CD4-positive, alpha-beta T cell (primary cell): ENCODE results near the gene ILKAP. TPM values are rescaled to one million over a fixed set of nuclear protein-coding genes. Genes with fewer than 3 reads are reported as not detected.
A peak's percentile ranks its signal among the peaks of the same experiment; 100 is the strongest.

ENCODE experiments used
- ATAC-seq: fragments of 200-7000 bp; cut with Tn5 transposase; one replicate; pipeline ENCODE4 v1.10.0; 2022; ENCODE audit warnings: mild to moderate bottlenecking; ENCODE audit not compliant: poor library complexity
- CTCF ChIA-PET: fragments of 350-600 bp; sonication (Branson Sonifier 250); formaldehyde crosslinking; loops from one replicate; lab custom pipeline; 2021; ENCODE audit warnings: antibody characterized with exemption, inconsistent platforms; lab: Charles Lee
- POLR2A ChIA-PET: fragments of 350-600 bp; sonication (Branson Sonifier 250); formaldehyde crosslinking; loops from one replicate; lab custom pipeline; 2021; ENCODE audit warnings: antibody characterized with exemption, inconsistent platforms; lab: Charles Lee
- DNase-seq, 14 experiments: peaks; one replicate each; pipeline ENCODE4 v3.0.0-alpha.2; 2013 to 2020; ENCODE audit warnings: mixed read lengths in 2 of 14
- H3K27ac ChIP-seq, 2 donors: one replicate each; pipeline versions ENCODE4 v1.5.1 to v1.7.0; 2013; ENCODE audit warnings: low read length in 2 of 2, low read depth in 1 of 2, mild to moderate bottlenecking in 1 of 2
- H3K27me3 ChIP-seq, 2 experiments: 1 replicate in 1 of 2; 2 replicates in 1 of 2; pipeline versions ENCODE4 v1.6.1 to v1.7.0; 2013; ENCODE audit warnings: low read length in 2 of 2, control low read depth in 1 of 2, mild to moderate bottlenecking in 1 of 2, moderate library complexity in 1 of 2; ENCODE audit not compliant: insufficient read depth in 2 of 2, control insufficient read depth in 1 of 2
- H3K36me3 ChIP-seq: one replicate; pipeline ENCODE4 v1.6.1; 2013; ENCODE audit warnings: low read length, control low read depth; ENCODE audit not compliant: insufficient read depth
- H3K4me1 ChIP-seq: one replicate; pipeline ENCODE4 v1.6.1; 2013; ENCODE audit warnings: low read length, control low read depth; ENCODE audit not compliant: insufficient read depth
- H3K4me3 ChIP-seq: one replicate; pipeline ENCODE4 v1.5.1; 2013; ENCODE audit warnings: mild to moderate bottlenecking, low read length, moderate library complexity
- H3K9me3 ChIP-seq, 2 experiments: 1 replicate in 1 of 2; 2 replicates in 1 of 2; pipeline versions ENCODE4 v1.6.1 to v1.7.0; 2013; ENCODE audit warnings: low read length in 2 of 2, mild to moderate bottlenecking in 2 of 2, control low read depth in 1 of 2, moderate library complexity in 1 of 2; ENCODE audit not compliant: control insufficient read depth in 1 of 2, insufficient read depth in 1 of 2
- H3K27ac Mint-ChIP-seq: one replicate; pipeline ENCODE4 v1.8.0; 2020; ENCODE audit warnings: mixed read lengths
- H3K27me3 Mint-ChIP-seq: one replicate; pipeline ENCODE4 v1.8.0; 2021; ENCODE audit warnings: mixed read lengths
- H3K36me3 Mint-ChIP-seq: one replicate; pipeline ENCODE4 v1.8.0; 2021; ENCODE audit warnings: low read depth, mixed read lengths
- H3K4me1 Mint-ChIP-seq: one replicate; pipeline ENCODE4 v1.8.0; 2021; ENCODE audit warnings: low read depth, mixed read lengths
- H3K4me3 Mint-ChIP-seq: one replicate; pipeline ENCODE4 v1.8.0; 2020; ENCODE audit warnings: mild to moderate bottlenecking, mixed read lengths
- H3K9me3 Mint-ChIP-seq: one replicate; pipeline ENCODE4 v1.8.0; 2020; ENCODE audit warnings: mixed read lengths
- CTCF ChIP-seq: fragments of 200-600 bp; IDR thresholded peaks from one replicate; pipeline ENCODE4 v1.8.0; 2022; ENCODE audit warnings: antibody characterized with exemption, mild to moderate bottlenecking
- intact Hi-C, 2 experiments: fragments of 100-400 bp; cut with DNase I in 1 of 2; cut with micrococcal nuclease in 1 of 2; formaldehyde crosslinking; loops; one replicate each; pipeline versions ENCODE4 v1.15.1 to v1.9.0; 2023 to 2025; cut with DNase I, micrococcal nuclease
- total RNA-seq, 174 experiments: library from RNA in 2 of 174; stranded (reverse) in 2 of 174; gene quantifications; one replicate each; pipeline ENCODE4 v1.2.3 and lab custom pipeline; 2021 to 2026

Gene ILKAP
- total RNA-seq, 2 experiments from 2014 or later: 133 to 143 TPM

GRCh38 chr2:238140040-238140439 is 63.5 kb downstream of the ILKAP start:
- ChIA-PET CTCF (no interaction called here), POLR2A (no interaction called here)
- Histone ChIP-seq H3K27me3 (no peaks in the 10 kb centered on the region), H3K36me3 (no peaks in the 10 kb centered on the region), H3K9me3 (no peaks in the 10 kb centered on the region), H3K4me1 (peaks cover 11% of the 10 kb centered on the region), H3K4me3 (no peak overlapping the region), H3K27ac (no peak overlapping the region)
- H3K36me3 Mint-ChIP-seq: no peaks in the 10 kb centered on the region
- H3K9me3 Mint-ChIP-seq: no peaks in the 10 kb centered on the region
- H3K4me3 Mint-ChIP-seq: no peak overlapping the region
- ATAC-seq: no peak
- peaks cover 7% of the 10 kb centered on the region for H3K4me1 Mint-ChIP-seq
- intact Hi-C loops: no loop called here
- H3K27me3 Mint-ChIP-seq: no peaks in the 10 kb centered on the region
- no peak overlapping the region for H3K27ac Mint-ChIP-seq
- TF ChIP-seq CTCF: no peak
- no peak for DNase-seq

GRCh38 chr2:238139196-238140039 is 64.1 kb downstream of the ILKAP start:
- H3K27me3 Mint-ChIP-seq: no peaks in the 10 kb centered on the region
- POLR2A ChIA-PET: no interaction called here
- no peak overlapping the region for H3K27ac ChIP-seq
- TF ChIP-seq CTCF: peak; percentile 35
- peaks cover 11% of the 10 kb centered on the region for H3K4me1 ChIP-seq
- no peak overlapping the region for H3K4me3 ChIP-seq
- H3K27ac Mint-ChIP-seq: no peak overlapping the region
- ATAC-seq (no peak), DNase-seq (peak in 6 of 14 experiments; percentile 6 to 45 (median 17))
- no peaks in the 10 kb centered on the region for H3K36me3 ChIP-seq
- CTCF ChIA-PET: no interaction called here
- no peaks in the 10 kb centered on the region for H3K9me3 Mint-ChIP-seq
- no peaks in the 10 kb centered on the region for H3K27me3 ChIP-seq
- intact Hi-C loops: no loop called here
- no peaks in the 10 kb centered on the region for H3K9me3 ChIP-seq
- H3K4me1 Mint-ChIP-seq: peaks cover 7% of the 10 kb centered on the region
- no peak overlapping the region for H3K4me3 Mint-ChIP-seq
- no peaks in the 10 kb centered on the region for H3K36me3 Mint-ChIP-seq

- H3K27ac Mint-ChIP-seq: no peak within 1 kb of the TSS
Observed at GRCh38 chr2:238138331-238139195, 64.9 kb downstream of the ILKAP start, which contains the start of gene KLHL30. TSS of gene KLHL30 (plus strand) at chr2:238138668. CDS start at chr2:238140755, 2,087 bp downstream.

More at GRCh38 chr2:238138331-238139195, 64.9 kb downstream of the ILKAP start, which contains the start of gene KLHL30:
- Histone ChIP-seq H3K4me3 (no peak within 1 kb of the TSS), H3K4me1 (peaks cover 11% of the 10 kb centered on the region), H3K27ac (no peak within 1 kb of the TSS), H3K36me3 (no peaks in the 10 kb centered on the region), H3K9me3 (no peaks in the 10 kb centered on the region), H3K27me3 (no peaks in the 10 kb centered on the region)
- no peak for TF ChIP-seq CTCF
- no peak within 1 kb of the TSS for H3K4me3 Mint-ChIP-seq
- H3K4me1 Mint-ChIP-seq: peaks cover 7% of the 10 kb centered on the region
- no peak for DNase-seq
- POLR2A ChIA-PET: no interaction called here
- no peaks in the 10 kb centered on the region for H3K27me3 Mint-ChIP-seq
- ATAC-seq: no peak
- no peaks in the 10 kb centered on the region for H3K36me3 Mint-ChIP-seq
- CTCF ChIA-PET: no interaction called here
- intact Hi-C loops: no loop called here
- H3K9me3 Mint-ChIP-seq: no peaks in the 10 kb centered on the region
